HL-60/S4 treated with phorbol 12-myristate 13-acetate at 8.2 ng/mL for 4 days and 3 days (cell line): ENCODE measurements around the gene TIGD3.

Experiments used
- in situ Hi-C: fragments of 300-500 bp; cut with MboI; formaldehyde crosslinking; loops from 2 replicates; pipeline ENCODE4 v1.15.0; 2022; ENCODE audit warnings: low sequenced_read_pairs

The TIGD3 gene

GRCh38 chr11:65404210-65404609 lies 49.7 kb downstream of the TIGD3 start:
- in situ Hi-C loops, result no loop called here

- in situ Hi-C loops, result no loop called here
Observed at GRCh38 chr11:65404638-65405339, 50.2 kb downstream of the TIGD3 start.
